ENCODE results near the gene SERPINA4.

The SERPINA4 gene

DNA sequence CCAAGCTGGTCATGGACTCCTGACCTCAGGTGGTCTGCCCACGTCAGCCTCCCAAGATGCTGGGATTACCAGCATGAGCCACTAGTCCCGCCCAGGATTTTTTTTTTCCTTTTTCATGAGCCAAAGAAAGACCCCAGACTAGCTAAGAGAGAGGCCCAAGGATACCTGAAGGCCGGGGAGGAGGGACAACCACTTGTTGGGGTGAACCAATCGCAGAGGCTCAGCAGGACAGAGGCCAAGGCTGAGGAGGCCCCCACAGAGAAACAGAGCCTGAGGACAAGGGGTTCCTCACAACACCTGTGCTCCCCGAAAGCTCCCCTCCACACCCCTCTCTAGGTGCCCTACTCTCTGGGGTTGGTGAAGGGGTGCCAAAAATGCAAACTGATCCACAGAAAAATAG is 49.9 kb downstream of the SERPINA4 start:
- H3K4me1 ChIP-seq (ENCODE audit: insufficient read depth, low read length) = no peaks in the 10 kb centered on the region
- no peak overlapping the region for H3K27ac ChIP-seq (ENCODE audit: low read depth, low read length)
- H3K27me3 ChIP-seq (ENCODE audit: insufficient read depth, low read length) = no peaks in the 10 kb centered on the region
- no peak overlapping the region for H3K9ac ChIP-seq (ENCODE audit: low read depth, low read length)
- no peaks in the 10 kb centered on the region for H3K36me3 ChIP-seq (ENCODE audit: insufficient read depth, low read length)
- WGBS = 94% methylated on average over 4 of the region's 5 CpGs
- H3K9me3 ChIP-seq (ENCODE audit: insufficient read depth, low read depth, low read length) = no peaks in the 10 kb centered on the region
- no peak overlapping the region for H3K4me3 ChIP-seq (ENCODE audit: low read length)

DNA sequence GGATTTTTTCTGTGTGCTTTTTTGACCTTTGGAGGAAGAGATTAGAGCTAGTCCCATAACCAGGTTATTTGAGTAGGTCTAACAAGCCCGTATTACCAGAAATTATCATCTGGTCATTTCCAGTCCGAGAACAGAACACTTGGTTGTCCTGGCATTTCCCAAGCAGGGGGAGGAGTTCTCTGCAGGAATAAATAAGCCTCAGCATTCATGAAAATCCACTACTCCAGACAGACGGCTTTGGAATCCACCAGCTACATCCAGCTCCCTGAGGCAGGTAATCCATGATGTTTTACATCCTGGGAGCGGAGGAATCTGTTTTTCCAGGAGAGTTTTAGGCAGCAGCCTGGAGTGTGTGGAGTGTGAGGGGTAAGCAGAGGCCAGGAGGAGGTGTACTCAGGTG is 50.9 kb downstream of the SERPINA4 start, which contains the start of gene SERPINA3:
Gene SERPINA3 (plus strand): TSS at position 218 of the 400 bp plus-strand sequence. CDS start 2,051 bp downstream, outside the sequence.
- H3K27me3 ChIP-seq (ENCODE audit: insufficient read depth, low read length) = no peaks in the 10 kb centered on the region
- no peak within 1 kb of the TSS for H3K4me3 ChIP-seq (ENCODE audit: low read length)
- no peaks in the 10 kb centered on the region for H3K4me1 ChIP-seq (ENCODE audit: insufficient read depth, low read length)
- H3K27ac ChIP-seq (ENCODE audit: low read depth, low read length) = no peak within 1 kb of the TSS
- peaks cover 5% of the 10 kb centered on the region; the same call in 1 of the 2 replicates for H3K9me3 ChIP-seq (ENCODE audit: insufficient read depth, low read depth, low read length)
- no peak within 1 kb of the TSS for H3K9ac ChIP-seq (ENCODE audit: low read depth, low read length)
- H3K36me3 ChIP-seq (ENCODE audit: insufficient read depth, low read length) = no peaks in the 10 kb centered on the region
- WGBS = 87% methylated on average over 4 of the region's 4 CpGs

DNA sequence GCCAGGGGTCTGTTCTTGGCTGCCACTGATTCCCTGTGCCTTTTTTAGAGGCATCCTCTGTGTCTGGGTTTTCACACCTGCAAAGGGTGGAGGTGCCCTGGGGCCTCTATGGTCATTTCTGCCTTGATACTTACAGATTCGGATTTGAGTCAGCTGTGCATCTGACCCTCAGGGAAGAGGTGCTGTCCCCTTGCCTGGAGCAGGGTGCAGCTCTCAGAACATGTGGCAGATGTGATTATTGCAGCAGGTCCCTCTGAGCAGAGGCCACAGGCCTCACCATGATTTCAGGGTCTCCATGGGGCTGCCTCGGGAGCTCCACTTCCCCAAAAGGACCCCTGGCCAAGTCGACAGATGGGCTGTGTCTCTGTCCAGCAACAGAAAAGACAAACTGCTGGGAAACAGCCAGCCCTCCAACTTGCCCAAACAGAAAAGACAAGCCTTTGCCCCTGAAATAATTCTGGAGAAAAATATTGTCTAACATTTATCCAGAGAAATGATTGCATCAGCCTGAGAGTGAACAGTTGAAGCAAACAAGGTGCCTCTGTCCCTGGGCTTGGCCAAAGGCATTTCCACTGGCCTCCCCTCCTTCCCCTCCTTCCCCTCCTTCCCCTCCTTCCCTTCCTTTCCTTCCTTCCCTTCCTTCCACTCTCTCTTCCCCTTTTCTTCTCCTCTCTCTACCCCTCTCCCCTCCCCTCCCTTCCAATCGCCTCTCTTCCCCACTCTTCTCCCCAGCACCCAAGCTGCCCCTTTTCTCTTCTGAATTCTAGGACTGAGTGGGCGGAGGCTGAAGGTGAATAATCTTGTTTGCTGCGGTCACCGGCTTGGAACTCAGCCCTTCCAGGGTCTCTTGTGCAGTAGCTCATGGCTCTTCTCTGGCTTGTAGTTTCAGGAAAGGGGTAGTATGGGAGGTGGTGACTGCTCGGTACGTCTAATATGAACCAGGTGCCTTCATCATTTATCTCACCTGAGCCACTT is 51.6 kb downstream of the SERPINA4 start:
- no peaks in the 10 kb centered on the region for H3K4me1 ChIP-seq (ENCODE audit: insufficient read depth, low read length)
- no peak overlapping the region for H3K4me3 ChIP-seq (ENCODE audit: low read length)
- H3K27ac ChIP-seq (ENCODE audit: low read depth, low read length) = no peak overlapping the region
- H3K36me3 ChIP-seq (ENCODE audit: insufficient read depth, low read length) = no peaks in the 10 kb centered on the region
- no peaks in the 10 kb centered on the region for H3K27me3 ChIP-seq (ENCODE audit: insufficient read depth, low read length)
- H3K9me3 ChIP-seq (ENCODE audit: insufficient read depth, low read depth, low read length) = peaks cover 12% of the 10 kb centered on the region
- 76% methylated on average over 9 of the region's 9 CpGs for WGBS
- no peak overlapping the region for H3K9ac ChIP-seq (ENCODE audit: low read depth, low read length)

DNA sequence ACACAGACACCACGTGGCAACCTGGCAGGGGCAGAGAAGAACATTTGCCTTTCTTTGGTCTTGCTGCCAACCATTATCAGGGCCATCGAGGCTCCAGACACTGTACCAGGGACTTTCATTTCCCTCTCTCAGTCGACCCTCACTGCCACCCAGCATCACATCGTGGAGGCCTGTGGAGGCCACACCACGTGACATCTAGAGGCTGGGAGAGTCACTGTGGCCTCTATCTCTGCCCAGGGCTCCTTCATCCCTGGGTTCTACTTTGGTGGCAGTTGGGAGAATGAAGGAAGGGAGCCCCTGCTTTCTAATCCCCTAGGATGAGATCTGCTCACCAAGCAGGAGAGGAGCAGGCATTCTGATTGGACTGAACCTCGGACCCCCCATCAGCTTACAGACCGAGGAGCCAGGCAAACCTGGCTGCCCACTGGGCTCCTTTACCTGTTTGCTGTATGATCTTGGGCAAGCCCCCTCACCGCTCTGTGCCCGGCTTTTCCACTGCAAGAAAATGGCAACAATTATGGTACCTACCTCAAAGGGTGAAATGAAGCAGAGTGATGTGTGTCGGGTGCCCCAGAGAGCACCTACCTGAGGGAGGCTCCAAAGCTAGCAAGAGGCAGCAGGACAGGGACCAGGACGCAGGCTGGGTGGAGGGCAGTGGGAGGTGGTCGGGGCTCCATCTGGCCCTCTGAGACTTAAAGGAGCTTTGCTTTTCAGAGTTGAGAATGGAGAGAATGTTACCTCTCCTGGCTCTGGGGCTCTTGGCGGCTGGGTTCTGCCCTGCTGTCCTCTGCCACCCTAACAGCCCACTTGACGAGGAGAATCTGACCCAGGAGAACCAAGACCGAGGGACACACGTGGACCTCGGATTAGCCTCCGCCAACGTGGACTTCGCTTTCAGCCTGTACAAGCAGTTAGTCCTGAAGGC is 52.7 kb downstream of the SERPINA4 start:
- Histone ChIP-seq H3K27ac (ENCODE audit: low read depth, low read length) (no peak overlapping the region), H3K9me3 (ENCODE audit: insufficient read depth, low read depth, low read length) (peaks cover 23% of the 10 kb centered on the region), H3K9ac (ENCODE audit: low read depth, low read length) (no peak overlapping the region), H3K4me3 (ENCODE audit: low read length) (no peak overlapping the region), H3K36me3 (ENCODE audit: insufficient read depth, low read length) (no peaks in the 10 kb centered on the region), H3K4me1 (ENCODE audit: insufficient read depth, low read length) (no peaks in the 10 kb centered on the region), H3K27me3 (ENCODE audit: insufficient read depth, low read length) (no peaks in the 10 kb centered on the region)
- WGBS = 94% methylated on average over 20 of the region's 20 CpGs

DNA sequence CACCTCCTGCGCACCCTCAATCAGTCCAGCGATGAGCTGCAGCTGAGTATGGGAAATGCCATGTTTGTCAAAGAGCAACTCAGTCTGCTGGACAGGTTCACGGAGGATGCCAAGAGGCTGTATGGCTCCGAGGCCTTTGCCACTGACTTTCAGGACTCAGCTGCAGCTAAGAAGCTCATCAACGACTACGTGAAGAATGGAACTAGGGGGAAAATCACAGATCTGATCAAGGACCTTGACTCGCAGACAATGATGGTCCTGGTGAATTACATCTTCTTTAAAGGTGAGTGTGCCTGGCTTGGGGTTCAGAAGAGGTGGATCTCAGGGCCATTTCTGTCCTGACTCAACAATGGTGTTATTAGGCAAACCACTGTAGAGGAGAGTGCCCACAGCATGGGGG is 53.6 kb downstream of the SERPINA4 start:
- 96% methylated on average over 7 of the region's 7 CpGs for WGBS
- Histone ChIP-seq H3K9ac (ENCODE audit: low read depth, low read length) (no peak overlapping the region), H3K4me1 (ENCODE audit: insufficient read depth, low read length) (no peaks in the 10 kb centered on the region), H3K4me3 (ENCODE audit: low read length) (no peak overlapping the region), H3K27ac (ENCODE audit: low read depth, low read length) (no peak overlapping the region), H3K27me3 (ENCODE audit: insufficient read depth, low read length) (no peaks in the 10 kb centered on the region), H3K36me3 (ENCODE audit: insufficient read depth, low read length) (no peaks in the 10 kb centered on the region), H3K9me3 (ENCODE audit: insufficient read depth, low read depth, low read length) (peaks cover 31% of the 10 kb centered on the region)

DNA sequence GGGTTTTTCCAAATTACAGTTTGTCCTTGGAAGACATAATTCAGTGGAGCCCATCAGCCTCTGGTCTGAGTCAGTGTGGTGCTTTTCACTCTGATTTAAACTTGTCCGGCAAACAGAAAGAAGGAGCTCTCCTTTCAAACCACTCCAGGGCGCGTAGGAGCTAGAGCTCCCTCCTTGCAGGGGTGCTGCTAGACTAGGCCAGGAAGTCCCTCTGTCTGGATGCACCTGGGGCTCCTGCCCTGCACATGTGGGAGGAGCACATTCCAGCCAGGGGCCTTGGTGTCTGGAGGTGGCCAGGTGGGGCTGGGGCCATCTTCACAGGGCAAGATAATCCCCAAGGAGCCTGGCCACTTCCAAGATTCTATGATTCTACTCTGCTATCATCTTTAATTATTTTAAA is 54.0 kb downstream of the SERPINA4 start:
- WGBS = 76% methylated on average over 3 of the region's 3 CpGs
- Histone ChIP-seq H3K9ac (ENCODE audit: low read depth, low read length) (no peak overlapping the region), H3K36me3 (ENCODE audit: insufficient read depth, low read length) (no peaks in the 10 kb centered on the region), H3K4me1 (ENCODE audit: insufficient read depth, low read length) (no peaks in the 10 kb centered on the region), H3K27me3 (ENCODE audit: insufficient read depth, low read length) (no peaks in the 10 kb centered on the region), H3K9me3 (ENCODE audit: insufficient read depth, low read depth, low read length) (peaks cover 31% of the 10 kb centered on the region), H3K4me3 (ENCODE audit: low read length) (no peak overlapping the region), H3K27ac (ENCODE audit: low read depth, low read length) (no peak overlapping the region)

DNA sequence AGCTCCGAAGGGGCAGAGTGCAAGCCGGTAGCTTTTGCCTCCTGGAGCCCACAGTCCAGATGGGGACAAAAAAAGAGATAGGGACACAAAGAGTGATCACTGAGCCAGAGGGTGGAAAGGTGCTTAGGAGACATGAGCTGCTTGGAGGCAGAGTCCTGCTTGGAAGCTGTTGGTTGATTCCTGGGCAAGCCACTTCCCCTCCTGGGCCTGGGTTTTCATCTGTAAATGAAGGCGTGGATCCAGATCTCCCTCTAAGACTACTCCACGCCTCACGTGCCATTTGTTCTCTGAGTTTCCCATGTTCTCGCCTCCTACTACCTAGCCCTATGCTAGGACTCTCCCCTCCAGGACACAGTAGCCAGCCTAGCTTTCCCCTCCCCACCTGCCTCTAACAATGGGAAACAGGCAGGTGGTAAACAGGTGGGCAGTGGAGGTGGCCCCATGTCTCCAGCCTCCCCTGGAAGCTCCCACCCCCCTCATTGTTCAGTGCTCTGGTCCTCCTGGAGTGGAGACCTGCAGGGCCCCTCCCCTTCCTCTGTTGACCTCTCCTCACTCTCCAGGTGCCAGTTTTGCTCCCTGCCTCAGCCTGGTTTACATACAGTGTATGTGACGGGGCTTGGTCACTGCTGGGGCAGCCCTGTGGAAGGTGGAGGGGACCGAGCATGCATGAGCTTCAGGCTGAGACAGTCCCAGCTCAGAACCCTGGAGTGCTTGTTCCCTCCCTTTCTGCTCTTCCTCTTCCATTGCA is 54.8 kb downstream of the SERPINA4 start:
- peaks cover 34% of the 10 kb centered on the region for H3K9me3 ChIP-seq (ENCODE audit: insufficient read depth, low read depth, low read length)
- 91% methylated on average over 8 of the region's 8 CpGs for WGBS
- no peaks in the 10 kb centered on the region for H3K4me1 ChIP-seq (ENCODE audit: insufficient read depth, low read length)
- no peak overlapping the region for H3K4me3 ChIP-seq (ENCODE audit: low read length)
- no peaks in the 10 kb centered on the region for H3K36me3 ChIP-seq (ENCODE audit: insufficient read depth, low read length)
- no peak overlapping the region for H3K27ac ChIP-seq (ENCODE audit: low read depth, low read length)
- H3K9ac ChIP-seq (ENCODE audit: low read depth, low read length) = no peak overlapping the region
- no peaks in the 10 kb centered on the region for H3K27me3 ChIP-seq (ENCODE audit: insufficient read depth, low read length)

DNA sequence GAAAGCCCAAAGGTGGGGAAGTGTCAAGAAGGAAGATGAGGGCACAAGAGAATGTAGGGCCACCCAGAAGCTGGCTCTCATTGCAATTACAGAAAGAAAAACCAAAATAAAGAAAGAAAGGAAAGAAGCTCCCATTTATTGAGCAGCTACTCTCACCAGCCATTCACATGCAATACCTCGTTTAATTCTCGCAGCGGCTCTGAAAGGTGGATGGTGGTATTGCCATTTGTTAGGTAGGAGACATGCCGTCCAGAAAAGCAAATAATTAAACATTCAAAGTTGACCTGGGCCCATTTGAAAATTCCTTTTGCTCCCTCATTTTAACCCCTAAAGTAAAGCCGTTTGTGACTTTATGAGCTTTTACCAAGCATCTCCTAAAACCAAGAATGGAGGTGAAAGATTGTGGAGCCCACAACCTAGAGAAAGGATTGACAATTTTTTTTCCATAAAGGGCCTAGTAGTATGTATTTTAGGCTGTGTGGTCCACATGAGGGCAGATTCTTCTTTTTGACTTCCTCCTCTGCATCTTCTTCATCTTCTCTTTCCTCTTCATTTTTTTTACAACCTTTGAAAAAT is 56.2 kb downstream of the SERPINA4 start:
- Histone ChIP-seq H3K4me1 (ENCODE audit: insufficient read depth, low read length) (no peaks in the 10 kb centered on the region), H3K4me3 (ENCODE audit: low read length) (no peak overlapping the region), H3K36me3 (ENCODE audit: insufficient read depth, low read length) (no peaks in the 10 kb centered on the region), H3K27me3 (ENCODE audit: insufficient read depth, low read length) (no peaks in the 10 kb centered on the region), H3K9ac (ENCODE audit: low read depth, low read length) (no peak overlapping the region), H3K27ac (ENCODE audit: low read depth, low read length) (no peak overlapping the region), H3K9me3 (ENCODE audit: insufficient read depth, low read depth, low read length) (peaks cover 34% of the 10 kb centered on the region)
- 100% methylated on average over 2 of the region's 5 CpGs for WGBS

DNA sequence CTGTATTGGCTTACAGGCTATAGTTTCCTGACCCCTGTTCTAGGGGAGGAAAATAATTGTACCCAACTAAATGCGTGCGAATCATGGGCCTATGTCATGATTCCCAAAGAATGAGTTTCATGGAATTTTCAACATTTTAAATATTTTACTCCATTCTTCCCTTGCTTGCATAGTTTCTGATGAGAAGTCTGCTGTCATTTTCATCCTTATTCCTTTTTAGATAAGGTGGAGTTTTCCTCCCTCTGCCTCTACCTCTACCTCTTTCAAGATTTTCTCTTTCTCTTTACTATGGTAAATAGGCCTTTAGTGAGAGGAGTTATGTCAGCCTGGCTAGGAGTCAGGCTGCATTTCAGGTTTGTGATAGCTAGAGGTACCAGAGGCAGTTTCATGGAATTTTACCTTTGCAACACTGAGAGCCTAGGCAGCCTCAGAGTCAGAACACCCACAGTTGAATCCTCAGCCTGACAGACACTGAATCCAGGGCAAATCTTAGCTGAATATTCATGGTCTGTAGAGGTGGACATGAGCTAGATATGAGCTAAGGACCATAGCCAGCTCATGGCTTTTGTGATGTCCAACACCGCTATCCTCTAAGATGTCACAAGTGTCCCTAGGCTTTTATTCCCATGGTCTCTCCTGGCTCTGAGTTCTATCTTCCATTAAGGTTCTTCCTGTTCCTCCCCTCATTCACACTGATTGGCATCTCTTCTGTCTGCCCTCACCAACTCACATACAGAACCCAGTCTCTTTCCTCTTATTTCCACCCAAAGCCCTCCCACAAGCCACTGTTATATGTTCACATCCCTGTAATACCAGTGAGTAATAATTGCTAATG is 57.0 kb downstream of the SERPINA4 start:
- H3K9ac ChIP-seq (ENCODE audit: low read depth, low read length) = no peak overlapping the region
- no peaks in the 10 kb centered on the region for H3K27me3 ChIP-seq (ENCODE audit: insufficient read depth, low read length)
- over 99% methylated on average over 3 of the region's 3 CpGs for WGBS
- no peak overlapping the region for H3K27ac ChIP-seq (ENCODE audit: low read depth, low read length)
- H3K4me1 ChIP-seq (ENCODE audit: insufficient read depth, low read length) = no peaks in the 10 kb centered on the region
- H3K36me3 ChIP-seq (ENCODE audit: insufficient read depth, low read length) = no peaks in the 10 kb centered on the region
- peaks cover 34% of the 10 kb centered on the region for H3K9me3 ChIP-seq (ENCODE audit: insufficient read depth, low read depth, low read length)
- H3K4me3 ChIP-seq (ENCODE audit: low read length) = no peak overlapping the region

DNA sequence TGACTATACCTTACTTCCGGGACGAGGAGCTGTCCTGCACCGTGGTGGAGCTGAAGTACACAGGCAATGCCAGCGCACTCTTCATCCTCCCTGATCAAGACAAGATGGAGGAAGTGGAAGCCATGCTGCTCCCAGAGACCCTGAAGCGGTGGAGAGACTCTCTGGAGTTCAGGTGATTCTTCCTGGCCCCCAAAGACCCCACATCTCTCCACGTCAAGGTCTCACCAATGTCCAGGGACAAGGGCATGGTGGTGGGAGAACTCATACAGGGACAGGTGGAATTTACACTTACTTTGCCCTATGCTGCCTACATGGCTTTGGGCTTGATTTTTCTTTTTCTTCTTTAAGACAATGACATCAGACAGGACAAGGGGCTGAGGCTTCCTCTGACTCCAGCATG is 58.1 kb downstream of the SERPINA4 start:
- Histone ChIP-seq H3K4me3 (ENCODE audit: low read length) (no peak overlapping the region), H3K9me3 (ENCODE audit: insufficient read depth, low read depth, low read length) (peaks cover 34% of the 10 kb centered on the region), H3K9ac (ENCODE audit: low read depth, low read length) (no peak overlapping the region), H3K27me3 (ENCODE audit: insufficient read depth, low read length) (no peaks in the 10 kb centered on the region), H3K36me3 (ENCODE audit: insufficient read depth, low read length) (no peaks in the 10 kb centered on the region), H3K4me1 (ENCODE audit: insufficient read depth, low read length) (no peaks in the 10 kb centered on the region), H3K27ac (ENCODE audit: low read depth, low read length) (no peak overlapping the region)
- WGBS = 92% methylated on average over 6 of the region's 6 CpGs
